Colonic mucosa (tissue), 4 donors: ENCODE results near the gene FAM149B1. TPM values are rescaled to one million over a fixed set of nuclear protein-coding genes. Genes with fewer than 3 reads are reported as not detected.
"Not testable (repeated sequence)": the region's sequence is repeated elsewhere in the genome, so short reads cannot be mapped to it uniquely, and the experiment has no call there.

Experiments used
- DNase-seq: peaks from one replicate; pipeline ENCODE4 v3.0.0-alpha.2; 2020
- H3K27ac ChIP-seq: fragments of 200-600 bp; one replicate; pipeline ENCODE4 v1.8.0; 2021
- H3K27me3 ChIP-seq: fragments of 200-600 bp; one replicate; pipeline ENCODE4 v1.8.0; 2021
- H3K36me3 ChIP-seq: fragments of 200-600 bp; one replicate; pipeline ENCODE4 v1.8.0; 2021
- H3K4me1 ChIP-seq: fragments of 200-600 bp; one replicate; pipeline ENCODE4 v1.8.0; 2021; ENCODE audit warnings: mild to moderate bottlenecking
- H3K4me3 ChIP-seq: fragments of 200-600 bp; one replicate; pipeline ENCODE4 v1.8.0; 2021
- H3K9ac ChIP-seq, 2 donors: one replicate each; pipeline ENCODE4 v1.7.0; 2013; ENCODE audit warnings: control low read depth in 2 of 2, low read depth in 2 of 2, low read length in 2 of 2
- H3K9me3 ChIP-seq: fragments of 200-600 bp; one replicate; pipeline ENCODE4 v1.8.0; 2021
- intact Hi-C: fragments of 100-400 bp; cut with DNase I; formaldehyde crosslinking; loops from one replicate; pipeline ENCODE4 v1.14.1; 2022
- total RNA-seq, 2 donors: library from RNA; stranded (reverse); fragmentation: NEBNext Ultra II Directional in 1 of 2; extraction: Animal tissue kit (Norgen Biotek cat#: 25700) in 1 of 2; gene quantifications; one replicate each; pipeline ENCODE4 v1.2.1, GENCODE V29; 2021
- TF ChIP-seq, protein P1 (sequence below): fragments of 200-600 bp; IDR thresholded peaks from one replicate; pipeline ENCODE4 v1.8.0; 2022; ENCODE audit warnings: antibody characterized with exemption, mild to moderate bottlenecking
- donor health status: healthy.
- donor health status: DM: no; HTN: no; CAD: no.
- donor health status: DM: no; HTN: no; CAD: no.

Gene FAM149B1
- total RNA-seq, 2 donors from 2014 or later: 14.0 to 16.4 TPM

DNA sequence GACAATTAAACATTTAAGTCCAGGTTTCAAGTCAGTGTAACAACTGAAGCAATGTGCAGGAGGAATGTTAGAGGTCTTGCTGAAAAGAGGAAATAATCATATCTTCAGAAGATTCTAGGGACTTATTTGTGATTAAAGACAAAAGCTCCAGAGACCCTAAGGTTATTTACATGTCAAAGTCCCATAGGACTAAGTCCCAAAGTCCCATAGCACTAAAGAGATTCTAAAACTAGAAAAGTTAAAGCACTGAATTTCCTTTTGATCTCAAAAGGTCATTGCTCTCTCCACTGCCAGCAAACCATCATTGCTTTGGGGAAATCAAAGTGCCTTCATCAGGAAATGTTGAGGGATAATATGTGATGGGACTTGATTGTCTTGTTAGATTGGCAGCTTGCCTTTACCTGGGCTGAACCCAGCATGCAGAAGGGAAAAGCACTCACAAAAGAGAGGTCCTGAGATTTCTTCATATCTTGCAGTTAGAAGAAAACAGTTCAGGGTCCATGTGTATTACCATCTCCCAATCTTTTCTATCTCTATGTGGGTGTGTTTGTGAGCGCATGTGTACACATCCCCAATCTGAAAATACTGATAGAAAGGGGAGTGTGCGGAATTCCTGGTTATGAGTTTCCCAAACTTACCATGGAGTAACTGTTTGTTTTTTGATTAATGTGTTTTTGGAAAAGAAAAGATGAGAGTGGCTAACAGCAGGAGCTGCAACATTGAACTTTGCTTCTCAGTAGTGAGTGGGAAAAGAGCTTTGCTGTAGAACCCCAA is 35.8 kb upstream of the FAM149B1 start:
- H3K4me3 ChIP-seq: no peak overlapping the region
- H3K36me3 ChIP-seq: no peaks in the 10 kb centered on the region
- TF ChIP-seq, protein P1, sequence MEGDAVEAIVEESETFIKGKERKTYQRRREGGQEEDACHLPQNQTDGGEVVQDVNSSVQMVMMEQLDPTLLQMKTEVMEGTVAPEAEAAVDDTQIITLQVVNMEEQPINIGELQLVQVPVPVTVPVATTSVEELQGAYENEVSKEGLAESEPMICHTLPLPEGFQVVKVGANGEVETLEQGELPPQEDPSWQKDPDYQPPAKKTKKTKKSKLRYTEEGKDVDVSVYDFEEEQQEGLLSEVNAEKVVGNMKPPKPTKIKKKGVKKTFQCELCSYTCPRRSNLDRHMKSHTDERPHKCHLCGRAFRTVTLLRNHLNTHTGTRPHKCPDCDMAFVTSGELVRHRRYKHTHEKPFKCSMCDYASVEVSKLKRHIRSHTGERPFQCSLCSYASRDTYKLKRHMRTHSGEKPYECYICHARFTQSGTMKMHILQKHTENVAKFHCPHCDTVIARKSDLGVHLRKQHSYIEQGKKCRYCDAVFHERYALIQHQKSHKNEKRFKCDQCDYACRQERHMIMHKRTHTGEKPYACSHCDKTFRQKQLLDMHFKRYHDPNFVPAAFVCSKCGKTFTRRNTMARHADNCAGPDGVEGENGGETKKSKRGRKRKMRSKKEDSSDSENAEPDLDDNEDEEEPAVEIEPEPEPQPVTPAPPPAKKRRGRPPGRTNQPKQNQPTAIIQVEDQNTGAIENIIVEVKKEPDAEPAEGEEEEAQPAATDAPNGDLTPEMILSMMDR: no peak
- no peak overlapping the region for H3K9ac ChIP-seq
- intact Hi-C loops: no loop called here
- H3K27ac ChIP-seq: no peak overlapping the region
- H3K9me3 ChIP-seq: no peaks in the 10 kb centered on the region
- no peaks in the 10 kb centered on the region for H3K27me3 ChIP-seq
- no peak for DNase-seq
- H3K4me1 ChIP-seq: no peaks in the 10 kb centered on the region

DNA sequence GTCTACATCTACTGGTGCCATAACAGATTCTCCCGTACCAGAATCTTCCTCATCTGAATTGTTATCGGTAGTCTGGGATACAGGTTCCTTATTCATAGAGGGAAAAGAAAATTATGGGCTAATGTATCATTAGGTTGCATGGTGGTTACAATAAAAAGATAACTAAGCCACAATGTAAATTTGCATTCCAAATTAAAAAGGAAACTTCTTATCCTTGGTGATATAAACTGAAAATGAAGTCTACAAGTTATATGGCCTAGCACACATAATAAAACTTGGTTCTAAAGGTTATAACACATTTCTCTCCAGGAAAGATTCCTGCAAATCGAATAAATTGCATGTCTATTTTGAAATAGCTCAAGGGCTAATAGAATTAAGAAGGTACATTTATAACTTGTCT is 33.2 kb upstream of the FAM149B1 start:
- no peak overlapping the region for H3K9ac ChIP-seq
- no peak for DNase-seq

DNA sequence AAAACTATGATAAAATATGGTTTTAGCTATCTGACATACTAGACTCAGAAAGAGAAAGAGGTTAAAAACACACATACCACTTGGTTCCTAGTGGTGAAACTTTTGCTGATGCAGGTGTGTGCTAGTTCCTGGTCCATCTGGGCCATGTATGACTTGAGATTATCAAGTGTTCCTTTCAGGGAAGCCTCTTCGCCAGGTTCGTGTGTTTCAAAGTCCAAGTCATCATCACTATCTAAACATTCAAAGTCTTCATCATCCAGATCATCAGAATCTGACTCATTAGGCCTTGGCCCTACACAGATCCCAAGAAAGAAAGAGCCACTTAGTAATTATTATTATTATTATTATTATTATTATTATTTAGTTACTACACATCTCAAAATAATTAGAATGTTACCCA is 31.3 kb upstream of the FAM149B1 start:
- Histone ChIP-seq H3K27me3 (no peaks in the 10 kb centered on the region), H3K36me3 (peaks cover 6% of the 10 kb centered on the region), H3K27ac (no peak overlapping the region), H3K4me3 (no peak overlapping the region), H3K9ac (no peak overlapping the region), H3K9me3 (no peaks in the 10 kb centered on the region), H3K4me1 (no peaks in the 10 kb centered on the region)
- DNase-seq: no peak
- TF ChIP-seq, protein P1: no peak
- intact Hi-C loops: no loop called here

More for the DNA sequence above, 33.2 kb upstream of the FAM149B1 start:
- Histone ChIP-seq H3K27me3 (no peaks in the 10 kb centered on the region), H3K36me3 (peaks cover 6% of the 10 kb centered on the region), H3K27ac (no peak overlapping the region), H3K4me1 (no peaks in the 10 kb centered on the region), H3K9me3 (no peaks in the 10 kb centered on the region), H3K4me3 (no peak overlapping the region)
- intact Hi-C loops: no loop called here
- TF ChIP-seq, protein P1: no peak

DNA sequence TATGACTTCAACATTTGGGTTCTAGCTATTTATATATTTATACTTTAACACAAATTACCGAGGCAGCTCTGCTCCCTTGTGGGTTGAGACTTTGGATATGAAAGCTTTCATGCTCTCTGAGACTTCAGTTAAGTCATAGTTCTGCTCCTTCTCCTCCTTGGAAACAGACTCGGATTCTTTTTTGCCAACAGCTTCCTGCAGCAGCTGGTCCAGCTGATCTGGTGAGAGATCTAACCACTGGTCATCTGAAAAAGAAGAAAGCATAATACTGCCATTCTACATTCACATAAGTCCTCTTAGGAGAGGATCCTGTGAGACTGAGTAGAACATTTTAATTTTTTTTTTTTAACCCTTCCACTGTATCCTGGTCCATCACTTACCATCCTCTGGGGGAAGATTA is 28.7 kb upstream of the FAM149B1 start:
- TF ChIP-seq, protein P1: no peak
- Histone ChIP-seq H3K36me3 (peaks cover 6% of the 10 kb centered on the region), H3K27ac (no peak overlapping the region), H3K4me1 (no peaks in the 10 kb centered on the region), H3K9ac (no peak overlapping the region), H3K4me3 (no peak overlapping the region), H3K27me3 (no peaks in the 10 kb centered on the region), H3K9me3 (no peaks in the 10 kb centered on the region)
- intact Hi-C loops: no loop called here
- no peak for DNase-seq

DNA sequence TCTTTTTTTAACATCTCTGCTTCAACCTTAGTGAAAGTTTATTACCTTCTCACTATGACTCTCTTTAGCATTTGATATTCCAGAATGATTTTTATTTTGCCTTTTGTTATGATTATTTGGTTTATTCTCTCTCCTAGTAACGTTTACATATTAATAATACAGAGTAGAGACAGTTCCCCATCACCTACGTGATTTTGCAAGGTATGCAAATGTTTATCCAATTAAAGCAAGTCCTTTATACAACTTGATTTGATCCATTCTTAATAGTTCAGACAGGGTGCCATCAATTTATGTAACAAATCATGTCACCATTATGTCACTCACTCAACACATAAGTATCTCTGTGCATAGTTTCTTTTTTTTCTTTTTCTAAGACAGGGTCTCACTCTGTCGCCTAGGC is 26.3 kb upstream of the FAM149B1 start:
- no peak overlapping the region for H3K27ac ChIP-seq
- no peak for DNase-seq
- no peak overlapping the region for H3K4me3 ChIP-seq
- TF ChIP-seq, protein P1: no peak
- H3K9me3 ChIP-seq: no peaks in the 10 kb centered on the region
- no peak overlapping the region for H3K9ac ChIP-seq
- H3K27me3 ChIP-seq: no peaks in the 10 kb centered on the region
- H3K4me1 ChIP-seq: no peaks in the 10 kb centered on the region
- peaks cover 6% of the 10 kb centered on the region for H3K36me3 ChIP-seq
- intact Hi-C loops: no loop called here

DNA sequence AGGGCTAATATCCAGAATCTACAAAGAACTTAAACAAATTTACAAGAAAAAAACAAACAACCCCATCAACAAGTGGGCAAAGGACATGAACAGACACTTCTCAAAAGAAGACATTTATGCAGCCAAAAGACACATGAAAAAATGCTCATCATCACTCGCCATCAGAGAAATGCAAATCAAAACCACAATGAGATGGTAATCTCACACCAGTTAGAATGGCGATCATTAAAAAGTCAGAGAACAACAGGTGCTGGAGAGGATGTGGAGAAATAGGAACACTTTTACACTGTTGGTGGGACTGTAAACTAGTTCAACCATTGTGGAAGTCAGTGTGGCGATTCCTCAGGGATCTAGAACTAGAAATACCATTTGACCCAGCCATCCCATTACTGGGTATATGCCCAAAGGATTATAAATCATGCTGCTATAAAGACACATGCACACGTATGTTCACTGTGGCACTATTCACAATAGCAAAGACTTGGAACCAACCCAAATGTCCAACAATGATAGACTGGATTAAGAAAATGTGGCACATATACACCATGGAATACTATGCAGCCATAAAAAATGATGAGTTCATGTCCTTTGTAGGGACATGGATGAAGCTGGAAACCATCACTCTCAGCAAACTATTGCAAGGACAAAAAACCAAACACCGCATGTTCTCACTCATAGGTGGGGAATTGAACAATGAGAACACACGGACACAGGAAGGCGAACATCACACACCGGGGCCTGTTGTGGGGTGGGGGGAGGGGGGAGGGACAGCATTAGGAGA is 17.1 kb upstream of the FAM149B1 start:
- intact Hi-C loops, H3K4me1 ChIP-seq, H3K9ac ChIP-seq, H3K36me3 ChIP-seq, H3K27ac ChIP-seq, DNase-seq, H3K4me3 ChIP-seq, H3K27me3 ChIP-seq, H3K9me3 ChIP-seq: not testable (repeated sequence)
